ENCODE results near the gene ZNF552.
"Not testable (repeated sequence)": the region's sequence is repeated elsewhere in the genome, so short reads cannot be mapped to it uniquely, and the experiment has no call there.

The ZNF552 gene

GRCh38 chr19:57818378-57818777 is 3.7 kb upstream of the ZNF552 start:
- no peak for DNase-seq (ENCODE audit: low spot score)

DNA sequence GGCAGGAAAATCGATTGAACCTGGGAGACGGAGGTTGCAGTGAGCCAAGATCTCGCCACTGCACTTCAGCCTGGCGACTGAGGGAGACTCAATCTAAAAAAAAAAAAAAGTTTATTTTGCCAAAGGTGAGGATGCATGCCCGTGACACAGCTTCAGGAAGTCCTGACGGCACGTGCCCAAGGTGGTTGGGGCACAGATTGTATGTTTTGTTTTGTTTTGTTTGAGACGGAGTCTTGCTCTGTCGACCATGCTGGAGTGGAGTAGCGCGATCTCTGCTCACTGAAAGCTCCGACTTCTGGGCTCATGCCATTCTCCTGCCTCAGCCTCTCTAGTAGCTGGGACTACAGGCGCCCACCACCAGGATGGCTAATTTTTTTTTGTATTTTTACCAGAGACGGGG is 3.3 kb upstream of the ZNF552 start:
- DNase-seq (ENCODE audit: low spot score), result no peak

DNA sequence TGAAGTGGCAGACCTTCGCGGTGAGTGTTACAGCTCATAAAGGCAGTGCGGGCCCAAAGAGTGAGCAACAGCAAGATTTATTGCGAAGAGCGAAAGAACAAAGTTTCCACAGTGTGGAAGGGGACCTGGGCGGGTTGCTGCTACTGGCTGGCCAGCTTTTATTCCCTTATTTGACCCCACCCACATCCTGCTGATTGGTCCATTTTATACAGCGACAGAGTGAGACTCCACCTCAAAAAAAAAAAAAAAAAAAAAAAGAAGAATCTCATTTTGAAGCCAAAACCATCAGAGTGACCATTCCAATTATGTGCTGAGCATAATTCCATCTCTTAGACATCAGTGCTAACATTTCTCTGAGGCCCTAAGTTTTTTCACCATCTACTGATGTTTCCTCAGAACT is 1.9 kb upstream of the ZNF552 start:
- DNase-seq (ENCODE audit: low spot score), result no peak

GRCh38 chr19:57815247-57816075 is 748 bp upstream of the ZNF552 start:
- DNase-seq (ENCODE audit: low spot score), result no peak

- no peak for DNase-seq (ENCODE audit: low spot score)
Measured at GRCh38 chr19:57813919-57814504, 701 bp downstream of the ZNF552 start.

GRCh38 chr19:57812975-57813820 is 1.5 kb downstream of the ZNF552 start:
- DNase-seq (ENCODE audit: low spot score), result not testable (repeated sequence)

- no peak for DNase-seq (ENCODE audit: low spot score)
Measured at GRCh38 chr19:57812226-57812625, 2.5 kb downstream of the ZNF552 start.

DNA sequence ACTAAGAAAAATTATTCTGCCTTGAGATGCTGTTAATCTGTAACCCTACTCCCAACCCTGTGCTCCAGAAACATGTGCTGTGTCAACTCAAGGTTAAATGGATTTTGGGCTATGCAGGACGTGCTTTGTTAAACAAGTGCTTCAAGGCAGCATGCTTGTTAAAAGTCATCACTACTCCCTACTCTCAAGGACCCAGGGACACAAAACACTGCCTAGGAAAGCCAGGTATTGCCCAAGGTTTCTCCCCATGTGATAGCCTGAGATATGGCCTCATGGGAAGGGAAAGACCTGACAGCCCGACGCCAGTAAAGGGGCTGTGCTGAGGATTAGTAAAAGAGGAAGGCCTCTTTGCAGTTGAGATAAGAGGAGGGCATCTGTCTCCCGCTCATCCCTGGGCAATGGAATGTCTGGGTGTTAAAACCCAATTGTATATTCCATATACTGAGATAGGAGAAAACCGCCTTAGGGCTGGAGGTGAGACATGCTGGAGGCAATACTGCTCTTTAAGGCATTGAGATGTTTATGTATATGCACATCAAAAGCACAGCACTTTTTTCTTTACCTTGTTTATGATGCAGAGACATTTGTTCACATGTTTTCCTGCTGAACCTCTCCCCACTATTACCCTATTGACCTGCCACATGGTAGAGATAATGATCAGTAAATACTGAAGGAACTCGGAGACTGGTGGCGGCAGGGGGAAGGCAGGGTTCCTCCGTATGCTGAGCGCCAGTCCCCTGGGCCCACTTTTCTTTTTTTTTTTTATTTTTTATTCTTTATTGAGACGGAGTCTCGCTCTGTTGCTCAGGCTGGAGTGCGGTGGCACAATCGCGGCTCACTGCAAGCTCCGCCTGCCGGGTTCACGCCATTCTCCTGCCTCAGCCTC is 4.1 kb downstream of the ZNF552 start:
- not testable (repeated sequence) for DNase-seq (ENCODE audit: low spot score)

- DNase-seq (ENCODE audit: low spot score), result no peak
Measured at GRCh38 chr19:57807541-57807940, 7.2 kb downstream of the ZNF552 start.

DNA sequence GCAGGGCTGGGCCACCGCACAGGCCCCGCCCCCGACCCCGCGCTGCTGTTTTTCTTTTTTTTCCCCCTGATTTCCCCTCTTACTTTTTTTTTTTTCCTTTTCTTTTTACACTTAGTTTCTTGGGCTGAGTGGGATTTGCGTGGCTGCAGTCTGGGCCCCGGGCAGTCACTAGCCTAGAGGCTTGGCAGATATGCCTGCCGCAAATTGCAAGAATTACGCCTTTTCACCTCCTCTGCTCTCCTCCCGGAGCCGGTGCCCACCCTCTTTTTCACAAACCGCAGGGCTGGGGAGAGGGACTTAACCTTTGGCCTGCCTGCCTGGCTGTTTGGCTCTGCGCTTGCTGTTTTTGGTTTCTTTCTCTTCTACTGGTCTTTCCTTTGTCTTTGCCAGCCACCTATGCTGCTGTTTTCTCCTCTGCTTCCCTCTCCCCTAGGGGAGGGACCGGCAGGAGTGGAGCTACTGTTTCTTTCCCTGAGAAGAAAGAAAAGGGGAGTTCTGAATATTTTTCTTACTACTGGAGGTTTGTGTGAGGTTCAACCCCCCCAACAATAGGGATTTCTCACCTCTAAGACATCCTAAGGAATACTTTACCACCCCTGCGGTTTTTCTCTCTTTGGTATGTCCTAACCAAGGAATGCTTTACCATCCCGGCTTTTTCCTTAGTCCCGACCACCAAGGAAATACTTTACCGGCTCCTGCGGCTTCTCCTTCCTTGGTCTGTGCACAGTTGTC is 11.0 kb downstream of the ZNF552 start:
- DNase-seq (ENCODE audit: low spot score), result peak; percentile 53

GRCh38 chr19:57803265-57803593 is 11.5 kb downstream of the ZNF552 start:
- no peak for DNase-seq (ENCODE audit: low spot score)

DNA sequence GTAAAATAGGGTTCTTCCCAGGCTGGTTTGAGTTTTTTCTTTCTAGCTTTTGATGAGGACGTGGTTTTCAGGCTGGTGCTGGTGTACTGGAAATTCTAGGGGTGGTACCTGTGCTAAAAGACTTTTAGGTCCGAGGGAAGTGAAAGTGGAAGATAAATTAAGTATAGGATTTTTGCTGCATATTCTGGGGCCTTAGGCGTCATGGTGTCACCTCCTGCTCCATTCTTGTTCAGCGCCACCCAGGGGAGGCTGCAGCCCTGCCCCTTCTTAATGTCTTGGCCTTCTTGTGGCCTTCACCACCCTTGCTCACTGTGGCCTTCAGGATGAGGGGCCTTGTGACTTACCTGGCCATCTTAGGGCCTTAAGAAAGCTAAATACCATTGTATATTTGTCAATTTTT is 12.4 kb downstream of the ZNF552 start:
- DNase-seq (ENCODE audit: low spot score), result no peak

DNA sequence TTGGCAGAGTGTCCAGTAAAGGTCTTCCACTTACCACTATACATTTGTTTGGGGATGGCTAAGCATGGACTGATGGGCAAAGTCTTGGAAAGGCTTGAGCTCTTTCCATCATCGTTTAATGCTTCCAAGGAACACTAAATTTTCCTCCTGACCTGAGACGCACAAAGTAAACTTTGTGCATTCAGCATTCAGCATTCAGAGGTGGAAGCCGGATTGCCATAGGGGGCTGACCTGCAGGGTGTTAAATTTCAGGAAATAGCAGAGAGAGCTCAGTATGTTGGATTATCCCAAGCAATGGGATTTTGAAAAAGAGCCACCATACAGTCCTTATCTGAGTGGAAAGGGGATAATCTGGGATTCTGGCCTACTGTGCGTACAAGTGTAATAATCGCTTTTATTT is 14.0 kb downstream of the ZNF552 start:
- no peak for DNase-seq (ENCODE audit: low spot score)

DNA sequence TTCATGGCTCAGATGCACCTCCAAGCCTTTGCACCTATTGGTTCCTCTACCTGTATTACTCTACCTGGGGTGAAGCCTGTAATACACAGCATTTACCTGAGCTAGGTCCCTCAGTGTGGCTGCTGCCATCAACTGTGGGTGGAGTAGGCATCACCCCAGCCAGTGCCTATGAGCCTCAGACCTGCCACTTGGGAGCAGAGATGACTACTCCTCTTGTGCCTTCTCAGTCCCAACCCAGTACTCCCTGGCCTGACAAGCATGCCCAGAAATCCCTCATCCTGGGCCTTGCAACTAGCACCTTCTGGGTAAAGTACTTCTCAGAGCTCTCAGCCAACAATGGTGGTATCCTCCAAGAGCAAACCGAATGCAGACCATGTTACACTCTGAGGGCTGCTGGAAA is 18.1 kb downstream of the ZNF552 start:
- not testable (repeated sequence) for DNase-seq (ENCODE audit: low spot score)

- no peak for DNase-seq (ENCODE audit: low spot score)
Measured at GRCh38 chr19:57789288-57789687, 25.4 kb downstream of the ZNF552 start.

DNA sequence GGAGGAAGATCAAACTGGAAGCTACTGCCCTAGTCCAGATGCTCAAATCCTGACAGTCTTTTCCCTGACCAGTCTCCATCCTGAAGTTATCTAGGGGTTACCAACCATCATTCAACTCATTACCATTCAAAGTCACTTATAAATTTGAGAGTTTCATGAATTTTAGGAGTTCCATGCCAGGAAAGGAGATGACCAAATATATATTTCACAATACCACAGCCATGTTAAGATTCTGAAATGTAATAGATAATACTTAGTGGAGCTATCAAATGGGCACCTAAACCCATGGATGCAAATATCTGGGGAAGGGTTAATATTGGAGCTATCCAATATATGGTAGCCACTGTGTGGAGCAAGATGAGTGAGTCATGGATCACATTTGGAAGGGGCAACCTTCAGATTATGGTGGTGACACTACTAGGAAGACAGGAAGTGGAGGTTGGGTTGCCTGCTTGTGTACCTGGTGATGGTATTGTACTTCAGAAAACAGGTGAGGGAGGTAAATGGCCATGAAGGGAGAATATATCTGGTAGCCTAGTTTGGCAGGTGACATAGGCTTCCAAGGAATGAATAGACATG is 26.5 kb downstream of the ZNF552 start:
- no peak for DNase-seq (ENCODE audit: low spot score)

GRCh38 chr19:57786906-57787305 is 27.8 kb downstream of the ZNF552 start:
- DNase-seq (ENCODE audit: low spot score), result no peak

DNA sequence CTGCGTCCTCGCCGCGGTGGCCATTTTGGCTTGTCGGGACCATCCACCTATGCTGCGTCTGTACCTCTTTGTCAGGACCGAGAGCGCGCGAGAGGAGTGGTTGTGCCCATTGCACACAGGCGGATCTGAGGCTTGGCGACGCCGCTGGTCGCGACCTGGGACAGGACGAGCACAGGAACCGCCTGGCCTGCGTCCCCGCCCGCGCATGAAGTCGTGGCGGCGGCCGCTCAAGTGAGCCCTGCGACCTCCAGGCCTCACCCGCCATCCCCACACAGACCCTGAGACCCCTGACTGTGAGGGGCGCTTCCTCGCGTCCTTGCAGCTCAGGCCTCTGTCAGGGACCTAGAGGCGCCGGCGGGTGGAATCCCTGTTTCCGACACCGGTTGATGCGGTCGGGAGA is 28.4 kb downstream of the ZNF552 start:
- no peak for DNase-seq (ENCODE audit: low spot score)

- no peak for DNase-seq (ENCODE audit: low spot score)
Measured at GRCh38 chr19:57779220-57779845, 35.4 kb downstream of the ZNF552 start.

GRCh38 chr19:57778336-57778735 is 36.4 kb downstream of the ZNF552 start:
- DNase-seq (ENCODE audit: low spot score), result no peak

Measured in RKO (cell line).